HEK293 (cell line): Measurements from ENCODE around the gene DUS1L.
A peak's percentile ranks its signal among the peaks of the same experiment; 100 is the strongest.

Experiments
- CTCF ChIA-PET: fragments of 350-600 bp; formaldehyde crosslinking; extraction: SDS; loops from one replicate; lab custom pipeline; 2021; ENCODE audit warnings: antibody characterized with exemption; lab: Yijun Ruan, JAX
- POLR2A ChIA-PET: fragments of 300-600 bp; formaldehyde crosslinking; extraction: SDS; loops from one replicate; lab custom pipeline; 2020; ENCODE audit warnings: antibody characterized with exemption, inconsistent platforms; lab: Yijun Ruan, JAX
- H3K27ac ChIP-seq: fragments of 200-500 bp; sonication (Bioruptor generic); 2 replicates; pipeline ENCODE4 v1.5.1; 2014; ENCODE audit warnings: low read depth, low read length, control low read depth, inconsistent platforms; ENCODE audit errors: extremely low read depth
- H3K36me3 ChIP-seq, 2 experiments: fragments of 200-500 bp in 1 of 2; sonication (Bioruptor generic) in 1 of 2; 1 replicate in 1 of 2; 2 replicates in 1 of 2; pipeline ENCODE4 v1.5.1; 2014 to 2017; ENCODE audit warnings: inconsistent platforms in 2 of 2, low read length in 2 of 2; ENCODE audit not compliant: control insufficient read depth in 2 of 2, insufficient read depth in 1 of 2
- H3K4me1 ChIP-seq: fragments of 200-500 bp; sonication (Bioruptor generic); 2 replicates; pipeline ENCODE4 v1.5.1; 2014; ENCODE audit warnings: mild to moderate bottlenecking, low read length, inconsistent platforms; ENCODE audit not compliant: control insufficient read depth, insufficient read depth
- H3K4me3 ChIP-seq: 2 replicates; pipeline ENCODE4 v1.5.1; 2011; ENCODE audit warnings: low read depth, mild to moderate bottlenecking, control low read depth, low read length, moderate library complexity
- H3K9me3 ChIP-seq: fragments of 200-500 bp; sonication (Bioruptor generic); 2 replicates; pipeline ENCODE4 v1.5.1; 2014; ENCODE audit warnings: low read depth, low read length, inconsistent platforms; ENCODE audit not compliant: control insufficient read depth, insufficient read depth
- GLIS1 ChIP-seq: fragments of 450-650 bp; formaldehyde crosslinking; IDR thresholded peaks from 2 replicates; pipeline ENCODE4 v1.5.1; 2016; ENCODE audit warnings: missing biosample characterization, missing genetic modification characterization
- GLIS2 ChIP-seq: fragments of 450-650 bp; formaldehyde crosslinking; IDR thresholded peaks from 2 replicates; pipeline ENCODE4 v1.5.1; 2016; ENCODE audit warnings: missing biosample characterization, missing genetic modification characterization
- KLF10 ChIP-seq: fragments of 450-650 bp; IDR thresholded peaks from 2 replicates; pipeline ENCODE4 v1.5.1; 2018; ENCODE audit warnings: missing biosample characterization, mild to moderate bottlenecking, missing genetic modification characterization
- KLF17 ChIP-seq: fragments of 450-650 bp; formaldehyde crosslinking; IDR thresholded peaks from 2 replicates; pipeline ENCODE4 v1.5.1; 2016; ENCODE audit warnings: missing biosample characterization, missing genetic modification characterization
- KLF8 ChIP-seq: fragments of 450-650 bp; formaldehyde crosslinking; IDR thresholded peaks from 2 replicates; pipeline ENCODE4 v1.5.1; 2016; ENCODE audit warnings: missing biosample characterization, missing genetic modification characterization
- PRDM6 ChIP-seq: fragments of 450-650 bp; formaldehyde crosslinking; IDR thresholded peaks from 2 replicates; pipeline ENCODE4 v1.5.1; 2017; ENCODE audit warnings: missing biosample characterization, missing genetic modification characterization
- SALL2 ChIP-seq: fragments of 450-650 bp; formaldehyde crosslinking; IDR thresholded peaks from 2 replicates; pipeline ENCODE4 v1.5.0; 2017; ENCODE audit warnings: missing biosample characterization, mild to moderate bottlenecking, missing genetic modification characterization, borderline replicate concordance
- SP2 ChIP-seq: fragments of 450-650 bp; formaldehyde crosslinking; IDR thresholded peaks from 2 replicates; pipeline ENCODE4 v1.5.1; 2016; ENCODE audit warnings: missing biosample characterization, missing genetic modification characterization
- SP3 ChIP-seq: fragments of 450-650 bp; formaldehyde crosslinking; IDR thresholded peaks from 2 replicates; pipeline ENCODE4 v1.5.1; 2016; ENCODE audit warnings: missing biosample characterization, missing genetic modification characterization
- SP7 ChIP-seq: fragments of 450-650 bp; formaldehyde crosslinking; IDR thresholded peaks from 2 replicates; pipeline ENCODE4 v1.5.1; 2016; ENCODE audit warnings: missing biosample characterization, missing genetic modification characterization
- ZBTB26 ChIP-seq: fragments of 450-650 bp; formaldehyde crosslinking; optimal IDR thresholded peaks from 2 replicates; pipeline ENCODE3; 2016; ENCODE audit warnings: missing biosample characterization, mild to moderate bottlenecking, missing genetic modification characterization
- ZBTB6 ChIP-seq: fragments of 450-650 bp; formaldehyde crosslinking; IDR thresholded peaks from 2 replicates; pipeline ENCODE4 v1.5.1; 2017; ENCODE audit warnings: missing biosample characterization, missing genetic modification characterization
- ZBTB8A ChIP-seq: fragments of 450-650 bp; formaldehyde crosslinking; IDR thresholded peaks from 2 replicates; pipeline ENCODE4 v1.5.1; 2016; ENCODE audit warnings: missing biosample characterization, missing genetic modification characterization
- ZFHX2 ChIP-seq: fragments of 450-650 bp; formaldehyde crosslinking; conservative IDR thresholded peaks from 2 replicates; pipeline ENCODE4 v1.5.1; 2016; ENCODE audit warnings: missing biosample characterization, missing genetic modification characterization
- ZNF2 ChIP-seq: fragments of 450-650 bp; formaldehyde crosslinking; IDR thresholded peaks from 2 replicates; pipeline ENCODE4 v1.5.1; 2016; ENCODE audit warnings: missing biosample characterization, missing genetic modification characterization
- ZNF266 ChIP-seq: fragments of 450-650 bp; formaldehyde crosslinking; IDR thresholded peaks from 2 replicates; pipeline ENCODE4 v1.5.1; 2016; ENCODE audit warnings: missing biosample characterization, missing genetic modification characterization, low read depth
- ZNF280C ChIP-seq: fragments of 450-650 bp; formaldehyde crosslinking; IDR thresholded peaks from 2 replicates; pipeline ENCODE4 v1.5.1; 2016; ENCODE audit warnings: missing biosample characterization, missing genetic modification characterization
- ZNF473 ChIP-seq: fragments of 450-650 bp; formaldehyde crosslinking; IDR thresholded peaks from 2 replicates; pipeline ENCODE4 v1.5.1; 2017; ENCODE audit warnings: missing biosample characterization, missing genetic modification characterization
- ZNF513 ChIP-seq: fragments of 450-650 bp; IDR thresholded peaks from 2 replicates; pipeline ENCODE4 v1.5.1; 2018; ENCODE audit warnings: missing biosample characterization, missing genetic modification characterization
- ZNF555 ChIP-seq: fragments of 450-650 bp; formaldehyde crosslinking; conservative IDR thresholded peaks from 2 replicates; pipeline ENCODE4 v1.5.1; 2017; ENCODE audit warnings: missing biosample characterization, mild to moderate bottlenecking, missing genetic modification characterization, inconsistent platforms
- ZNF624 ChIP-seq: fragments of 450-650 bp; formaldehyde crosslinking; IDR thresholded peaks from 2 replicates; pipeline ENCODE4 v1.5.1; 2017; ENCODE audit warnings: missing biosample characterization, missing genetic modification characterization
- ZNF626 ChIP-seq: fragments of 450-650 bp; sonication (Bioruptor Pico); formaldehyde crosslinking; IDR thresholded peaks from 2 replicates; pipeline ENCODE4 v1.5.1; 2018; ENCODE audit warnings: missing biosample characterization, missing genetic modification characterization, inconsistent platforms
- ZNF639 ChIP-seq: fragments of 450-650 bp; formaldehyde crosslinking; IDR thresholded peaks from 2 replicates; pipeline ENCODE4 v1.5.1; 2016; ENCODE audit warnings: missing biosample characterization, missing genetic modification characterization
- ZNF76 ChIP-seq: fragments of 450-650 bp; formaldehyde crosslinking; IDR thresholded peaks from 2 replicates; pipeline ENCODE4; 2016; ENCODE audit warnings: low read depth, missing biosample characterization, missing genetic modification characterization, borderline replicate concordance
- ZNF843 ChIP-seq: fragments of 450-650 bp; formaldehyde crosslinking; IDR thresholded peaks from 2 replicates; pipeline ENCODE4 v1.5.1; 2016; ENCODE audit warnings: missing biosample characterization, missing genetic modification characterization

Gene DUS1L

GRCh38 chr17:82023447-82024241 lies 42.0 kb downstream of the DUS1L start (continued):
- TF ChIP-seq ZNF280C, result no peak
- TF ChIP-seq ZNF473 (tag by site-specific recombination), result no peak
- no peak for TF ChIP-seq ZNF624 (tag by site-specific recombination)

GRCh38 chr17:82022981-82023446 lies 42.6 kb downstream of the DUS1L start, which contains the start of gene LRRC45:
Gene LRRC45 (plus strand): TSS chr17:82023305. CDS start chr17:82023644, 339 bp downstream.
- H3K4me3 ChIP-seq, result peak within 1 kb of the TSS; percentile 95
- POLR2A ChIA-PET, result interaction anchor here (0.6 to 5.1 kb wide), 34 partner anchors 8 to 320 kb away, joined by 3 to 61 read pairs (median 5); partner anchors contain the start of genes DCXR, FASN, MCRIP1 and MRPL12
- CTCF ChIA-PET, result interaction anchor here (0.5 to 7.6 kb wide), 9 partner anchors 8 to 1054 kb away, joined by 3 to 105 read pairs (median 4); partner anchors contain the start of genes DCXR, NOTUM and RAC3
- H3K27ac ChIP-seq, result peak within 1 kb of the TSS; percentile 94
- TF ChIP-seq KLF10 (peak; percentile 93), SP3 (tag by site-specific recombination) (peak; percentile 99), ZNF76 (tag by site-specific recombination) (peak; percentile 93), ZNF2 (no peak), ZNF513 (tag by site-specific recombination) (no peak), ZBTB8A (tag by site-specific recombination) (no peak), ZNF266 (tag by site-specific recombination) (no peak), SP2 (tag by site-specific recombination) (peak; percentile 100), ZBTB6 (no peak), KLF8 (peak; percentile 53; the same call in 1 of the 2 replicates), ZFHX2 (no peak), SP7 (tag by site-specific recombination) (no peak), KLF17 (tag by site-specific recombination) (no peak), GLIS2 (tag by site-specific recombination) (peak; percentile 47), SALL2 (tag by site-specific recombination) (no peak), GLIS1 (tag by site-specific recombination) (peak; percentile 47; the same call in 1 of the 2 replicates), ZNF555 (tag by site-specific recombination) (no peak), PRDM6 (tag by site-specific recombination) (no peak), ZNF843 (no peak), ZNF639 (tag by site-specific recombination) (no peak), ZBTB26 (tag by site-specific recombination) (peak; percentile 83), ZNF626 (no peak)
- TF ChIP-seq, all 188 proteins: peak for 8
- Histone ChIP-seq H3K9me3 (no peaks in the 10 kb centered on the region), H3K4me1 (peaks cover 11% of the 10 kb centered on the region), H3K36me3 (peaks cover 0 to 53% of the 10 kb centered on the region in 2 experiments; a peak in 2 of 3 replicates)
